ENCODE data around the gene RCC1.
"Not testable (repeated sequence)": the region's sequence is repeated elsewhere in the genome, so short reads cannot be mapped to it uniquely, and the experiment has no call there.

Gene RCC1

DNA sequence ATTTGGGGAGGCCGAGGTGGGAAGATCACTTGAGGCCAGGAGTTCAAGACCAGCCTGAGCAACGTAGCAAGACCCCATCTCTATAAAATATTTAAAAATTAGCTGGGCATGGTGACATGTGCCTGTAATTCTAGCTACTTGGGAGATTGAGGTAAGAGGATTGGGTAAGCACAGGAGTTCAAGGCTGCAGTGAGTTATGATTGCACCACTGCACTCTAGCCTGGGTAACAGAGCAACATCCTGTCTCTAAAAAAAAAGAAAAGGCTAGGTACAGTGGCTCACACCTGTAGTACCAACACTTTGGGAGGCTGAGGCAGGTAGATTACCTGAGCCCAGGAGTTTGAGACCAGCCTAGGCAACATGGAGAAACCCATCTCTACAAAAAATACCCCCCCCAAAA, 35.7 kb upstream of the RCC1 start:
- no peak overlapping the region for H3K27ac ChIP-seq
- TF ChIP-seq CTCF (IDR thresholded peaks at IDR 0.05; ENCODE audit: low read depth, low read length), result no peak
- no peaks in the 10 kb centered on the region for H3K9me3 ChIP-seq (ENCODE audit: severe bottlenecking)
- H3K4me3 ChIP-seq (ENCODE audit: low read depth, low read length), result no peak overlapping the region
- peaks cover 57% of the 10 kb centered on the region for H3K36me3 ChIP-seq
- no peaks in the 10 kb centered on the region for H3K27me3 ChIP-seq (ENCODE audit: insufficient read depth, low read depth, severe bottlenecking)
- DNase-seq, result no peak

DNA sequence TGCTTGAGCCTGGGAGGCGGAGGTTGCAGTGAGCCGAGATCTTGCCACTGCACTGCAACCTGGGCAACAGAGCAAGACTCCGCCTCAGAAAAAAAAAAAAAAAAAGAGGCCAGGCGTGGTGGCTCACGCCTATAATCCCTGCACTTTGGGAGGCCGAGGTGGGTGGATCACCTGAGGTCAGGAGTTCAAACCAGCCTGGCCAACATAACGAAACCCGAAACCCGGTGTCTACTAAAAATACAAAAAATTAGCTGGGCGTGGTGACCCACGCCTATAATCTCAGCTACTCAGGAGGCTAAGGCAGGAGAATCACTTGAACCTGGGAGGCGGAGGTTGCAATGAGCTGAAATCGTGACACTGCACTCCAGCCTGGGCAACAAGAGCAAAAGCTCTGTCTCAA, 26.3 kb upstream of the RCC1 start:
- peaks cover 67% of the 10 kb centered on the region for H3K36me3 ChIP-seq
- DNase-seq; H3K9me3 ChIP-seq (ENCODE audit: severe bottlenecking); H3K27me3 ChIP-seq (ENCODE audit: insufficient read depth, low read depth, severe bottlenecking); H3K27ac ChIP-seq; H3K4me3 ChIP-seq (ENCODE audit: low read depth, low read length): not testable (repeated sequence)

- no peak for TF ChIP-seq CTCF (IDR thresholded peaks at IDR 0.05; ENCODE audit: low read depth, low read length)
- Histone ChIP-seq H3K27ac (no peak overlapping the region), H3K9me3 (ENCODE audit: severe bottlenecking) (no peaks in the 10 kb centered on the region), H3K36me3 (peaks cover 71% of the 10 kb centered on the region), H3K27me3 (ENCODE audit: insufficient read depth, low read depth, severe bottlenecking) (no peaks in the 10 kb centered on the region), H3K4me3 (ENCODE audit: low read depth, low read length) (no peak overlapping the region)
- DNase-seq, result no peak
Observed at GRCh38 chr1:28480308-28480707, 25.5 kb upstream of the RCC1 start.

GRCh38 chr1:28482138-28482537, 23.7 kb upstream of the RCC1 start:
- TF ChIP-seq CTCF (IDR thresholded peaks at IDR 0.05; ENCODE audit: low read depth, low read length), result no peak
- Histone ChIP-seq H3K4me3 (ENCODE audit: low read depth, low read length) (no peak overlapping the region), H3K27ac (no peak overlapping the region), H3K27me3 (ENCODE audit: insufficient read depth, low read depth, severe bottlenecking) (no peaks in the 10 kb centered on the region), H3K36me3 (peaks cover 77% of the 10 kb centered on the region), H3K9me3 (ENCODE audit: severe bottlenecking) (no peaks in the 10 kb centered on the region)
- no peak for DNase-seq

DNA sequence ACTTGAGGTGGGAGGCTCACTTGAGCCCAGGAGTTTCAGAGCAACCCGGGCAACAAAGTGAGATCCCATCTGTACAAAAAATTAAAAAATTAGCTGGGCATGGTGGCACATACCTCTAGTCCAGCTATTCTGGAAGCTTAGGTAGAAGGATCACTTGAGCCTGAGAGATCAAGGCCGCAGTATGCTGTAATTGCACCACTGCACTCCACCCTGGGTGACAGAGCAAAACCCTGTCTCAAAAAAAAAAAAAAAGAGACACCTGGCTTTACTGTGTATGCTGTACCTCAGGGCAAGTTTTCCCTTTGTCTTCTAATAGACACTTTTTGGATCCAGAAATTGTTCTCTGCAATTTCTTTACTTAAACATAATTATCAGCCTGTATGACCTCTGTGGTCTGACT, 23.1 kb upstream of the RCC1 start:
- Histone ChIP-seq H3K4me3 (ENCODE audit: low read depth, low read length) (no peak overlapping the region), H3K9me3 (ENCODE audit: severe bottlenecking) (no peaks in the 10 kb centered on the region), H3K27ac (no peak overlapping the region), H3K36me3 (peaks cover 74% of the 10 kb centered on the region), H3K27me3 (ENCODE audit: insufficient read depth, low read depth, severe bottlenecking) (no peaks in the 10 kb centered on the region)
- no peak for TF ChIP-seq CTCF (IDR thresholded peaks at IDR 0.05; ENCODE audit: low read depth, low read length)
- no peak for DNase-seq

DNA sequence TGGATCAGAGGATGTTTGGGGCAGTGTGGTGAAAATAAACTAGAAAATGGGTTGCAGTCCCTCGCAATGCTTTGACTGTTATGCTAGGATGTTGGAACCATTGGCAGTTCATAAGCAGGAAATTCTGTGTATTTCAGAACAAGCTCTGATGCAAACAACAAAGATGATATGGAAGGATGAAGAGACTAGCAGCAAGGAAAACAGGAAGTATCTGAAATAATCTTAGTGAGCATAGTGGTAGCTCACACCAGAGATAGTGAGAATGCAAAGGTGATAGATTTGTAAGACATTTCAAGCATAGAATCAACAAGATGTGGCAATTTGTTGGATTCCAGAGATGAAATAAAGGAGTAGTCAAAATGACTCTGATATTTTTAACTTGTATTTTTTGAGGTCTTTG, 11.1 kb upstream of the RCC1 start:
- Histone ChIP-seq H3K36me3 (peaks cover 41% of the 10 kb centered on the region), H3K4me3 (ENCODE audit: low read depth, low read length) (no peak overlapping the region), H3K27me3 (ENCODE audit: insufficient read depth, low read depth, severe bottlenecking) (no peaks in the 10 kb centered on the region), H3K27ac (no peak overlapping the region), H3K9me3 (ENCODE audit: severe bottlenecking) (no peaks in the 10 kb centered on the region)
- DNase-seq, result no peak
- TF ChIP-seq CTCF (IDR thresholded peaks at IDR 0.05; ENCODE audit: low read depth, low read length), result no peak
